ENCODE results near the gene TCEAL4. TPM values are rescaled to one million over a fixed set of nuclear protein-coding genes. Genes with fewer than 3 reads are reported as not detected.
A peak's percentile ranks its signal among the peaks of the same experiment; 100 is the strongest.

Gene TCEAL4
- total and polyA plus RNA-seq, 8 donors, result 67.5 to 164 (median 139) TPM

DNA sequence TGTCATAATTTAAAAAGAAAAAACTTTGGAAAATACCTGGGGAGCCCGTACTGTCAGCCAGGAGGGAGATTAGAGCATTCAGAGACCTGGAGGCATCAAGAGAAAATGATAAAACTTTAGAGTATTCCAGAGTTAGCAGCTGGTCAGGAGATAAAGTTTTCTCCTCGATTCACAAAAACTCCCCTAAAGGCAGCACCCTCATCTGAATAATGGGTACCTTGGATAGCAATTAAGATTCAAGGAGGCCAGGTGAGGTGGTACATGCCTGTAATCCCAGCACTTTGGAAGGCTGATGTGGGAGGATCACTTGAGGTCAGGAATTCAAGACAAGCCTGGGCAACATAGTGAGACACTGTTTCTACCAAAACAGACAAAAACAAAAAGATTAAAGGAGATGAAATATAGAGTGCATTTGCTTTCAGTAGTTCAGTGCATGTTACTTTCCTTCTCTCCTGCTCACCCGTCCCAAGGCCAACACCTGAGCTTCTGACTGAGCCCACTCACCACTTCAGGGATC, 47.4 kb upstream of the TCEAL4 start:
- DNase-seq (no peak), ATAC-seq (no peak)
- peaks cover 0 to 3% of the 10 kb centered on the region in 2 donors for H3K27me3 ChIP-seq
- no peak overlapping the region for H3K4me3 ChIP-seq
- no peak overlapping the region for H3K27ac ChIP-seq
- no peaks in the 10 kb centered on the region for H3K36me3 ChIP-seq
- no peaks in the 10 kb centered on the region for H3K9me3 ChIP-seq
- TF ChIP-seq, protein P1, sequence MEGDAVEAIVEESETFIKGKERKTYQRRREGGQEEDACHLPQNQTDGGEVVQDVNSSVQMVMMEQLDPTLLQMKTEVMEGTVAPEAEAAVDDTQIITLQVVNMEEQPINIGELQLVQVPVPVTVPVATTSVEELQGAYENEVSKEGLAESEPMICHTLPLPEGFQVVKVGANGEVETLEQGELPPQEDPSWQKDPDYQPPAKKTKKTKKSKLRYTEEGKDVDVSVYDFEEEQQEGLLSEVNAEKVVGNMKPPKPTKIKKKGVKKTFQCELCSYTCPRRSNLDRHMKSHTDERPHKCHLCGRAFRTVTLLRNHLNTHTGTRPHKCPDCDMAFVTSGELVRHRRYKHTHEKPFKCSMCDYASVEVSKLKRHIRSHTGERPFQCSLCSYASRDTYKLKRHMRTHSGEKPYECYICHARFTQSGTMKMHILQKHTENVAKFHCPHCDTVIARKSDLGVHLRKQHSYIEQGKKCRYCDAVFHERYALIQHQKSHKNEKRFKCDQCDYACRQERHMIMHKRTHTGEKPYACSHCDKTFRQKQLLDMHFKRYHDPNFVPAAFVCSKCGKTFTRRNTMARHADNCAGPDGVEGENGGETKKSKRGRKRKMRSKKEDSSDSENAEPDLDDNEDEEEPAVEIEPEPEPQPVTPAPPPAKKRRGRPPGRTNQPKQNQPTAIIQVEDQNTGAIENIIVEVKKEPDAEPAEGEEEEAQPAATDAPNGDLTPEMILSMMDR (IDR thresholded peaks at IDR 0.05), result no peak
- intact Hi-C loops (cut with DNase I), result loop anchor here in 1 of 2 donors (10.0 kb wide), 1 partner anchor 147 kb away; the partner anchor contains the start of gene MORF4L2
- no peaks in the 10 kb centered on the region for H3K4me1 ChIP-seq

DNA sequence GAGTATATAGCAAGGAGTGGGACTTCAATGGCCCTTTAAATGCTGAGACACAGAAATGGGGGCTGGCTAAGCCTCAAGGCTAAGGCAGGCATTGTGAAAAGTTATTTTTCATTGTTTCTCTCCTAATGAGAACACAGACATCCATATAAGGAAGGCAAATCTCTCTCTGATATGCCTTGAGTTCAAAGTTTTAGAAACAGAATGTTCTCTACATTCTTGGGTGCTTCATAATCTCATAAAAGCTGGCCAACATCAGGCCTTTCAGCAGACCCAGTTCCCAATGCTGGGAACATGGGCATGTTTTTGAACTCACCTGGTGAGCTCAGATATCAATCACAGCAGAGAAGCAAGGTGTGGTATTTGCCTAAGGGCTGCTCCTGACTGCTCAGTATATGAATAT, 46.6 kb upstream of the TCEAL4 start:
- no peak overlapping the region for H3K27ac ChIP-seq
- H3K4me1 ChIP-seq, result no peaks in the 10 kb centered on the region
- no peak overlapping the region for H3K4me3 ChIP-seq
- H3K36me3 ChIP-seq, result no peaks in the 10 kb centered on the region
- intact Hi-C loops (cut with DNase I), result loop anchor here in 1 of 2 donors (10.0 kb wide), 1 partner anchor 146 kb away; the partner anchor contains the start of gene MORF4L2
- no peaks in the 10 kb centered on the region for H3K9me3 ChIP-seq
- DNase-seq, result no peak
- peaks cover 0 to 1% of the 10 kb centered on the region in 2 donors for H3K27me3 ChIP-seq
- ATAC-seq, result no peak
- TF ChIP-seq, protein P1 (IDR thresholded peaks at IDR 0.05), result no peak

DNA sequence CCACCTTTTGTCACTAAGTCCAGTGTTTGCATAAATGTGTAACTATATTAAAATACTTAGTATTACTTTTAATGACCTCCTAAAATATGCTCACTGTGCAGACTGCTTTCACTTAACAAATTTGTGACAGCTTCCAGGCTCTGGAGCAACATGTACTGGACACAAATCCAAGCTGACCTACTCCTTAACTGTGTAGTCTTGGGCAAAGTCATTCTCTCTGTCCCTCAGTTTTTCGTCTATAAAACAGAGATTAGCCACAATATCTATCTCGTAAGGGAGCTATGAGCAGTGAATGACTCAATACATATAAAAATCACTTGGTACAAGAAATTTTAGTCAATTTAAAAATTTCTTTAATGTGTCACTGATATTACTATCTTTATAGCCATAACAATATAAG, 45.6 kb upstream of the TCEAL4 start:
- peak overlapping the region in 1 of 2 donors; percentile 57 for H3K27ac ChIP-seq
- intact Hi-C loops (cut with DNase I), result loop anchor here in 1 of 2 donors (10.0 kb wide), 1 partner anchor 145 kb away; the partner anchor contains the start of gene MORF4L2
- no peak for DNase-seq
- H3K36me3 ChIP-seq, result no peaks in the 10 kb centered on the region
- TF ChIP-seq, protein P1 (IDR thresholded peaks at IDR 0.05), result no peak
- no peaks in the 10 kb centered on the region for H3K9me3 ChIP-seq
- H3K4me1 ChIP-seq, result no peaks in the 10 kb centered on the region
- H3K27me3 ChIP-seq, result no peaks in the 10 kb centered on the region
- ATAC-seq, result no peak
- no peak overlapping the region for H3K4me3 ChIP-seq

DNA sequence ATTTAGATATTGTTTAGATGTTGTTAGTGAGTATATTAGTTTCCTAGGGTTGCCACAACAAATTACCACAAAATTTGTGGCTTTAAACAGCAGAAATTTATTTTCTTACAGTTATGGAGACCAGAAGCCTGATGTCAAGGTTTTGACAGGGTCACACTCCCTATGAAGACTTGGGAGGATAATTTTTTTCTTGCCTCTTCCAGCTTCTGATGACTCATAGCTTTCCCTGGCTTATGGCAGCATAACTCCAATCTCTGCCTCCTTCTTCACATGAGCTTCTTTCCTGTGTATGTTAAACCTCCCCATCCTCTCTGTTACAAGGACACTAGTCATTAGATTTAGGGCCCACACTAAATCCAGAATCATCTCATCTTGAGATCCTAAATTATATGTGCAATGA, 45.2 kb upstream of the TCEAL4 start:
- H3K9me3 ChIP-seq, result no peaks in the 10 kb centered on the region
- no peaks in the 10 kb centered on the region for H3K4me1 ChIP-seq
- TF ChIP-seq, protein P1 (IDR thresholded peaks at IDR 0.05), result no peak
- H3K27ac ChIP-seq, result peak overlapping the region in 1 of 2 donors; percentile 57
- no peaks in the 10 kb centered on the region for H3K27me3 ChIP-seq
- intact Hi-C loops (cut with DNase I), result no loop called here
- ATAC-seq (peak; percentile 23), DNase-seq (no peak)
- H3K36me3 ChIP-seq, result no peaks in the 10 kb centered on the region
- no peak overlapping the region for H3K4me3 ChIP-seq

DNA sequence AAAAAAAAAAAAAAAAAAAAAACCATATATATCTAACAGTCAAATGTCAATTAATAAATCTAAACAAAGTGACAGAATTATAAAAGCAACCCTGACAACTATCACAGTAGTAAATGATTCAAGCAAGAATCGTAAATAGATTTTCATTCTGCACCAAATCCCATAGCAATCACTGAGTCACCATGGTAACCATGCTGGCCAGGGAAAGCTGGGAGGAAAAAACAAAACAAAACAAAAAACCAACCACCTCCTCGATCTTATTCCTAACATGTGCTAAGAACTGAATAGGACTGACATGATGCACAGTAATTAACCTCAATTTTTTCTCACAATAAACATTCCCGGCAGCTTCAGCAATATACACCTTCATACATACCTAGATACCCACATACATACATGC, 35.4 kb upstream of the TCEAL4 start:
- Histone ChIP-seq H3K36me3 (no peaks in the 10 kb centered on the region), H3K4me1 (no peaks in the 10 kb centered on the region), H3K4me3 (no peak overlapping the region), H3K9me3 (no peaks in the 10 kb centered on the region), H3K27me3 (peaks cover 0 to 22% of the 10 kb centered on the region in 2 donors), H3K27ac (no peak overlapping the region)
- ATAC-seq (no peak), DNase-seq (no peak)
- TF ChIP-seq, protein P1 (IDR thresholded peaks at IDR 0.05), result no peak
- intact Hi-C loops (cut with DNase I), result no loop called here
